HG03175 (cell line): ENCODE data around the gene SLC12A8.
A peak's percentile ranks its signal among the peaks of the same experiment; 100 is the strongest.

ENCODE experiments used
- ATAC-seq: cut with Tn5 transposase; IDR thresholded peaks from one replicate; pipeline ENCODE4 v1.9.1; 2021; ENCODE audit warnings: mild to moderate bottlenecking, moderate library complexity; ENCODE audit not compliant: unreplicated experiment

SLC12A8 gene

GRCh38 chr3:125186800-125187598, 25.5 kb downstream of the SLC12A8 start:
- no peak for ATAC-seq

DNA sequence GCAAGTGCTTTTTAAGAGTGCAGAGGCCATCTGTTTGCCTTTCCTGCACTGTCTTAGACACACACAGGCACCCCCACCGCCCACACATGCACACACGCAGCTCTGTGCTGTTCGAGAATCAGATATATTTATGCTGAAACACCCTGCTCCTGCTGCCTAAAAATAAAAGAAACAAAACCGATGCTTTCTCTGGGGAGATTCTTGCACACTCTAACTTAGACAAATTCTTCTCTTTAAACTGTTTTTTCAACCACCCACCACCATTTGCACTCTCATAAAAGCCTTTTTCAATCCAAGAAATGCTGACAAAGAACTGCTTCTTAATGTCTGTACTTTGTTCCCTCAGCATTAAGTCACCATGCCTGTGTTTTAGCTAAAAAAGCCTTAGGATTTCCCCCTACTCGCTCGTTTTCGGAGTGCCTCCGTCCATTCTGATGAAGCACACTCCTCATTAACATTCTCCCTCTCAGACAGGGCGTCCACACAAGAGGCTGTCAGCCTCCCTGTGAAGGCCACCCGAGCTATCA, 26.2 kb downstream of the SLC12A8 start:
- ATAC-seq = peak; percentile 46

DNA sequence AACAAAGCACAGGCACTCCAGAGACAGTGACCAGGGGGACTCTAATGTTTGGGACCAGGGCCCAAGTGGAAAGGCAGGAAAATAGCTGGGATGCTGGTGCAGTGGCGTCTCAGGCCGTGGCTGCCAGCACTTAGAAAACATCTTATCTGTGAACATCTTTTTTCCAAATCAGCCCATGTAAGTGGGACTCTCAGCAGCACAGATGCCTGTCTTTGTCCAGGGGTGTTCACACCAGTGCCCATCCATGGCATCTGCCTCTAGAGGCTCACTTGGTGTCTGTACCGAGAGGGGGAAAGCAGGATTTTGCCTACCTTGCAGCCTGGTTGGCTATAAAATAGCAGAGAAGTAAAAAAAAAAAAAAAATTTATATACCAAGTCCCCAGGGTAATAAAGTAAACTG, 26.7 kb downstream of the SLC12A8 start:
- no peak for ATAC-seq

GRCh38 chr3:125179884-125180240, 32.7 kb downstream of the SLC12A8 start:
- ATAC-seq = no peak

DNA sequence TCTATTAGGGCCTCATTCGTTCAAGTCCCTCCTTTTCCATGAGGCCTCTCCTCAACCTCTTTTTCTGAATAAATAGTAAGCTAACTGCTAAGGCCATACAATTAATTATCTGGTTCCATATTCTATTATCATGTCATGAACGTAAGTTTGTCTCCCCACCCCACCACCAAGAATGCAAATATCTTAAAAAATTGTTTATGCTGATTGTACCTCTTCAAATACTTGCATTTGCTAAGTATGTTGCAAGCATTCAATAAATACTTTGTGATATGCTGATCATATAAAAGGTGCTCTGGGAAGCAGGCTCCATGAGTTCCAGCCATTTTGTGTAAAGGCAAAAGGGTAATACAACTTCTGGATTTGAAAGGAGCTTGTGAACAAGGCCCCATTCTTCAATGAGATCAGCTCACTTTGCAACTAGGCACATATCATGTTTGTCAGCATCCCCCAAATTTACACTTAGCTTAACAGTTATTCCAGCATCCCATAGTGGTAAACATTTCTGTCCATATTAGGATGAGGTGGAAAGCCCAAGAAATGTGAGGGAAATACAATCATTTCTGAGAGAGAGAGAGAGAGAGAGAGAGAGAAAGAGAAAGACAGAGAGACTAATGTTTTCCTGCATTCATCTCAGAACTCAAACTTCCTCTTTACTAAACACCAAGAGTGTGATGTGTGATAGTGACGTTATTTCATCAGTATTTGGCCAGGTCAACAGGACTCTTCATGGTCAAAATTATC, 33.2 kb downstream of the SLC12A8 start:
- peak; percentile 77 for ATAC-seq

GRCh38 chr3:125177746-125178145, 34.8 kb downstream of the SLC12A8 start:
- ATAC-seq = no peak

DNA sequence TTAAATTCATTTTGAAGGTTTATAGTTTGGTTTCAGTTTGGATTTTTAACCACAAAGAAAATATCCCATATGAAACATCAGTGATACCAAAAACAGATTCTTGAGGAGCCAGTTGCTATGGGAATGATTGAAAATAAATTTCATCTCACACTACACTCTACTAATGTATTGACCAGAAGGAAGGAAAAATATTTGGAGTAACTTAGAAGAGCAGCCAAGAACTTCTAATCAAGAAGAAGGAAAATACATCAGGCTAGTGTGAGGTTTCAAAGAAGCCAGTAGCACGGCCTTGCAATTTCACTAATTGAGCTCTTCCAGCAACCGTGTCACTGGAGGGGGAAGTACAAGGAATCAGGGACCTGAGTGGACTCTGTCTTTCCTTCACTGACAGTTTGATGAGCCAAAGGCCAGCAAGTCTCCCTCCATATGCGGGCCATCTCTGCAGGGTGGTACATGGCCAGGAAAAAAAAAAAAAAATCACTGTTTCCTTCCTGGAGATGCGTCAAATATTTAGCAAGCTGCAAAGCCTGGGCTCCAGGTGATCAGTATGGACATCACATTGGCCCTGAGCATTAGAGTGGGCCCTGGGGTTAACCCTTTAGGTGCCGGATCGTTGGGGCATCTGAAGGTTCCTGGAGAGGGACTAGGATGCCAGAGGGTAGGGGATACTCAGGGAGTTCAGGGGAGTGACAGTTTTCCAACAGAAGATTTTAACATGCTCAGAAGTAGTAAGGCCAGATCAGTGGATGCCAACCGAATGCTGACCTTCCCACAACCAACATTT, 37.1 kb downstream of the SLC12A8 start:
- no peak for ATAC-seq

DNA sequence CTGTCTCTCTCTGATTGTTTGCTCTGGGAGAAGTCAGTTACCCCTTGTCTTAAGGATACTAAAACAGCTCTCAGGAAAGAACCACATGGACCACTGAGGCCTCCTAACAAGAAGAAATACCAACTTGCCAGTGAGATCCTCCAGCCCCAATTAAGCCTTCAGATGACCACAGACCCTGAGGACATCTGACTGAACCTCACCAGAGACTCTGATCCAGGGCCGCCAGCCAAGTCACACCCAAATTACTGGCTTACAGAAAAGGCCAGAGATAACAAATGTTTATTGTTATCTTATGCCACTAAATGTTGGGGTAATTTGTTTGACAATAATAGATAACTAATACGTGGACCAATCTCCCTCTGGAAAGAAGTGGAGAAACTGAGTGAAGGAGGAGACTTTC, 40.2 kb downstream of the SLC12A8 start:
- ATAC-seq = no peak

DNA sequence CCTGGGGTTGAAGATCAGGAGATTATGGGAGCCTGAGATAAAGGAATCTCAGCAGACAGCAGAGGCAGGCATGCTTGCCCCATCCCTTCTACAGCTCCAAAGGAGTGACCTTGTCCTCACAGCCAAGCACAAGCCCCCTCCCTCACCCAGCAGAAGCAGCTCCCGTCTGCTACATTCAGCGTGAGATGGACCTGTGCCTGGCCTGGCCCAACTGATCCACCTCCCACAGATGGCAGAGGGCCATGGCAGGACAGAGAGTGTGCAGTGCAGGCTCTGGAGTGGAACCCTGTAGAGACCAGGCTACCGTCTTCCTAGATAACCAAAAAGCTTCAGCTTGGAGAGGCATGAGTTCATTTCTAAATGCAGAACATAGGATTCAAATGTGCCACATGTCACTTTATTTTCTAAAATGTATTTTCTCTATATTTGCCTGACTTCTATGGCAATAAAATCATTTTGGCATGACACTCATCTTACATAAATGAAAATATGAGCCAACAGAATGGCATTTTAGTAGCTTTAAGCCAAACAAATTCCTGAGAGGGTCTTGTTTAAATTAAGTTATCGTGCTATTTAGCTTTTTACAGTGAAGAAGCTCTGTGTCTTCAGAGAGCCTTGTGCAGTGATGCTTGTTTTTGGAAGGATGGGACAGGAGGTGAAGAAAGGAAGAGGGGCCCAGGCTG, 43.7 kb downstream of the SLC12A8 start:
- no peak for ATAC-seq

GRCh38 chr3:125166599-125167136, 45.9 kb downstream of the SLC12A8 start:
- no peak for ATAC-seq

GRCh38 chr3:125165948-125166553, 46.5 kb downstream of the SLC12A8 start:
- no peak for ATAC-seq

DNA sequence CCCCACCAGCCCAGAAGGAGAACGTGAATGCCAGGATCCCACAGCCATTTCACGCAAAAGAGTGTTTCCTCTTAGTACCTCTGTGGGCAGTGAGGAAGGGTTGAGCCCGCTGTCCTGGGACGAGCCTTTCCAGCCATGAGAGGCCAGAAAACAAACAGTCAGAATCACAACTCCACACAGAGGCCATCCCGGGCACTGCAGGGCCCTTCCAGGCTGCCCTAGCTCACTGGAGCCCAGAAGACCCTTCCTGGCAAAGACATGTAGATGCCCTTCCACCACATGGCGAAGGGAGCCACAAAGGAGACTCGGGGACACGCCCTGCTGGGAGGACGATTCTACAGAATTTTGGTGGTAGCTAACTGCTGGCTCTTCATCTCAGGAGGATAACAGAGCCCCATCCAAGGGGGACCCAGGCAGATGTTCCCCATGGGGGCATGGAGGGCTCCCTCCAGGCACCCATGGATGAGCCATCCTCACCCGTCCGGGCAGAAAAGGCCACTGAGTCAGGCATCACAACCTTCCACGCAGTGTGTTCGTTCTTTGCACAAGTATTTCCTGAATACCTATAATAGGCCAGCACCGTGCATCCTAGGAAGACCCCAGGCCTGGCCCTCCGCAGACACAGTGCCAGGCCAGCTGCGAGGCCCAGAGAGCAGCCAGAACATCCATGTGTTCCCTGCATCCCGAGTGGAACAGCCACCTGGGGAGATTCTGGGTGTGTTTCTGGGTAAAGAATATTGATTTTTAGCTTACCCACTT, 47.2 kb downstream of the SLC12A8 start:
- no peak for ATAC-seq

GRCh38 chr3:125163739-125164601, 48.6 kb downstream of the SLC12A8 start:
- no peak for ATAC-seq

DNA sequence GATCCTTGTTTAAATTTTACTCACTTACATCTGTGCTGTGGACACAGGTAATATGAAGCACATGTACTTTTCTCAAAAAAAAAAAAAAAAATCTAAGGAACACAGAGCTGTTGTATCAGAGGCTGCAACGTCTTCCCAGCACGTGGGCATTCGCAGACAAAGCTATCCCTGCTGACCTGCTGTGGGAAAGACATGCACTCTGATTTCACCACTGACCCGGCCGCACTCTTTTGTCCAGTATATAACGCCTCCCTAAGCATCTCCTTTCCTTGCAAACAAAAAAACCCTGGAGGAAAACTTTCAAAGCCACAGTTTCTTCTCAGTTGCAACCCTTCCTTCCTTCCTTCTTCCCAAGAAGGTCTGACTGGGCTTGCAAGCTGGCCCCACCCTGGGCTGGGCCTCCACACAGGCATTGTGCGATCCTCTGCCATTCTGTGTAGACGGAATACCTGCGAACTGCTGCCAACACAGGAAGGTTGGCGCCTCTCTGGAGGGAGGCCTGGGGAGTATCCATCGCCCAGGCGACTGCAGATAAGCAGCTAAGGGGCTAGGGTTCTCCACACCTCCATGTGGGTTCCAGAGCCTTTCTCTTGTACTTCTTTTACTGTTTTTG, 50.8 kb downstream of the SLC12A8 start:
- no peak for ATAC-seq

DNA sequence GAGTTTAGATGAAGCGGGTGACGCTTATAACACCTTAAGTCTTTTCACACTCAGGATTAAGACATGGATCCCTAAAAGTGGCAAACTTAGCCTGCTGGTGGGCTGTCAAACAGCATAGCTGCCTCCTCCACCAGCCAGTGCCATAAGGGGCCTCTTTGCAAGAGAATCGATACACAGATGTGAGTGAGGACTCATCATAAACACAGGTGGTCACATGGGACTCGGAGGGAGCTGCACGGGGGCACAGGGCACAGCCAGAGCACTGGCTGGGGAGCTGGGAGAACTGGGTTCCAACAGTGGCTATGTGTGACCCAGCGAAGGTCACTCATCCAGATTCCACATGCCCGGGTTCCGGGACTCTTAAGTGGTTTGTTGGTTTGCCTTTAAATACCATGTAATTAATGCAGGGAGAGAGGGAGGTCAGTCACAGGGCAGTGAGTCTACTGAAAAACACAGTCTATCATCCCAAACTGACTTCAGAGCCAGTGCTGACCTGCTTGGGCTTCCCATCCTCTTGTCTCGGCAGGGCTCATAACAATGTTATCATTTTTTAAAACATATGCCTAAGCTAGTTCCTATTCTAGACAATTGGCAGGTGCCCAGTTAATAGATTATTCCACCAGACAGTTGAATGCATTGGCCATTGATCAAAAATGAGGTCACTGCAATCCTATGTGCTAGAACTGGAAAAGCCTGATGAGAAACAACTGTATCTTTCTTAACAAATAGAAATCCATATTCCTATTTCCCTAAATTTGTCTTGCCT, 51.8 kb downstream of the SLC12A8 start:
- ATAC-seq = no peak

GRCh38 chr3:125157183-125157582, 55.4 kb downstream of the SLC12A8 start:
- ATAC-seq = no peak

DNA sequence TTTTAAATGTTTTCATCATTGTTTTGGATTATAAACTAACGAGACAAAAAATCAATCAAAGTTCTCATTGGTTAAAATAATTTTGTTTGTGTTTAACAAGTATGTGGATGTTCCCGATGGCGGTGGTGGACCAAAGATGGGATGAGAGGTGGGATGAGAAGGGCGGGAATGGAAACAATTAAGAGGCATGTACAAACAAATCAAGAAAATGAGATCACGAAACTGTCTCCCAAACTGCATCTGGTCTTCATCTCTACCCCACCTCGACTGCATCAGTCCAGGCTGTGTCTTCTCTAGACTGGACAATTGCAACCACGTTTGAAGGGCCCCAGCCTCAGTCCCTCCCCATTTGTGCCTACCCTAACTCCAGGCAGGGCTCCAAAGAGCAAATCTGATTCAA, 56.1 kb downstream of the SLC12A8 start:
- ATAC-seq = no peak
